ENCODE data around the gene NTRK3.

DNA sequence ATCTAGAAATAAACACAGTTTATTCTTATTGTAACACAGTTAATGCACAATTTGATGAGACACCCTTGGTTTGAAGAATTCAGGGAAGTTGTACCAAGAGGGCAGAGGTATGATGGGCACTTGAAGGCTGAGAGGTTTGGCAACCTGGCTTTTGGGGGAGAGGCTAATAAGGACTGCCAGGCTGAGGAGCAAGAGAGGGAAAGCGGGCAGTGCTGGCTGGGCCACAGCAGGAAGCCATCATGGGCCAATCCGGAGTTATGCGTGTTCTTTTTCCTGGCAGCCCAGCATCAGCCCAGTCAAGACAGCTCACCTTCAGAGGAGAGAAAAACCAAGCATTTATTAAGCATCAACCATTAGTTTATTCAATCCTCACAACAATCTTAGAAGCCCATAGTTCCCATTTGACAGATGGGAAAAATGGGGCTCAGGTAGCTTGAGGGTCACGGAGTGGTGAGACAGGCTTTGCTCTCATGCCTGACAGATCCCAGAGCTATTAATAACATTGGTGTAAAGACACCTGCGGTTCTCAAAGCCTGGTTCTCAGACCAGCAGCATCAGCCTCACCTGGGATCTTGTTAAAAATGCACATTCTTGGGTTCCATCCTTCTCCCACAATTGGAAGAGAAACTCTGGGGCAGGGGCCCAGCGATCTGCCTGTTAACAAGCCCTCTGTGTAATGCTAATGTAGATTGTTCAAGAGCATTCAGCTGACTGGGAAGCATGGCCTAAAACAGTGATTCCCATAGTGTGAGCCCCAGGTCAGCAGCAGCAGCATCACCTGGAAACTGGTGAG, 183.7 kb downstream of the NTRK3 start:
- TF ChIP-seq, protein P1, sequence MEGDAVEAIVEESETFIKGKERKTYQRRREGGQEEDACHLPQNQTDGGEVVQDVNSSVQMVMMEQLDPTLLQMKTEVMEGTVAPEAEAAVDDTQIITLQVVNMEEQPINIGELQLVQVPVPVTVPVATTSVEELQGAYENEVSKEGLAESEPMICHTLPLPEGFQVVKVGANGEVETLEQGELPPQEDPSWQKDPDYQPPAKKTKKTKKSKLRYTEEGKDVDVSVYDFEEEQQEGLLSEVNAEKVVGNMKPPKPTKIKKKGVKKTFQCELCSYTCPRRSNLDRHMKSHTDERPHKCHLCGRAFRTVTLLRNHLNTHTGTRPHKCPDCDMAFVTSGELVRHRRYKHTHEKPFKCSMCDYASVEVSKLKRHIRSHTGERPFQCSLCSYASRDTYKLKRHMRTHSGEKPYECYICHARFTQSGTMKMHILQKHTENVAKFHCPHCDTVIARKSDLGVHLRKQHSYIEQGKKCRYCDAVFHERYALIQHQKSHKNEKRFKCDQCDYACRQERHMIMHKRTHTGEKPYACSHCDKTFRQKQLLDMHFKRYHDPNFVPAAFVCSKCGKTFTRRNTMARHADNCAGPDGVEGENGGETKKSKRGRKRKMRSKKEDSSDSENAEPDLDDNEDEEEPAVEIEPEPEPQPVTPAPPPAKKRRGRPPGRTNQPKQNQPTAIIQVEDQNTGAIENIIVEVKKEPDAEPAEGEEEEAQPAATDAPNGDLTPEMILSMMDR (IDR thresholded peaks at IDR 0.05): no peak
- TF ChIP-seq POLR2AphosphoS5 (IDR thresholded peaks at IDR 0.05): no peak
- TF ChIP-seq POLR2A (IDR thresholded peaks at IDR 0.05): no peak

Measured in prostate gland (tissue), 2 donors.